GM21576 (cell line): Measurements from ENCODE around the gene PRUNE1.
A peak's percentile ranks its signal among the peaks of the same experiment; 100 is the strongest.

Experiments
- ATAC-seq: cut with Tn5 transposase; IDR thresholded peaks from one replicate; pipeline ENCODE4 v1.9.1; 2021; ENCODE audit warnings: mild to moderate bottlenecking, moderate library complexity; ENCODE audit not compliant: unreplicated experiment

PRUNE1 gene

GRCh38 chr1:151005729-151006319 is 2.4 kb upstream of the PRUNE1 start:
- ATAC-seq, result no peak

- ATAC-seq, result no peak
These were observed 1.8 kb upstream of the PRUNE1 start, which contains the start of gene MINDY1 for GRCh38 chr1:151006327-151007052. MINDY1 (minus strand) TSS chr1:151006902; CDS start chr1:151002617, 4,285 bp downstream.

GRCh38 chr1:151007853-151008243 is 401 bp upstream of the PRUNE1 start:
- no peak for ATAC-seq

GRCh38 chr1:151009206-151009587 is 948 bp downstream of the PRUNE1 start:
- no peak for ATAC-seq

GRCh38 chr1:151009674-151010345 is 1.6 kb downstream of the PRUNE1 start:
- ATAC-seq, result no peak

- ATAC-seq, result no peak
These were observed 2.1 kb downstream of the PRUNE1 start for GRCh38 chr1:151010346-151010726.

- no peak for ATAC-seq
These were observed 3.1 kb downstream of the PRUNE1 start for GRCh38 chr1:151011154-151011850.

GRCh38 chr1:151012684-151013471 is 4.6 kb downstream of the PRUNE1 start:
- ATAC-seq, result no peak

- no peak for ATAC-seq
These were observed 5.3 kb downstream of the PRUNE1 start for GRCh38 chr1:151013518-151013917.

- no peak for ATAC-seq
These were observed 16.4 kb downstream of the PRUNE1 start for GRCh38 chr1:151024540-151025146.

- no peak for ATAC-seq
These were observed 18.2 kb downstream of the PRUNE1 start for GRCh38 chr1:151026460-151026859.

- no peak for ATAC-seq
These were observed 23.9 kb downstream of the PRUNE1 start for GRCh38 chr1:151032164-151032563.

GRCh38 chr1:151035167-151035566 is 26.9 kb downstream of the PRUNE1 start:
- ATAC-seq, result no peak

- ATAC-seq, result no peak
These were observed 28.1 kb downstream of the PRUNE1 start, which contains the start of gene BNIPL for GRCh38 chr1:151036356-151036755. BNIPL (plus strand) TSS chr1:151036586; CDS start chr1:151036726, 140 bp downstream.

- ATAC-seq, result no peak
These were observed 28.8 kb downstream of the PRUNE1 start for GRCh38 chr1:151037032-151037431.

GRCh38 chr1:151039521-151039920 is 31.3 kb downstream of the PRUNE1 start:
- ATAC-seq, result no peak

GRCh38 chr1:151043163-151043562 is 34.9 kb downstream of the PRUNE1 start:
- ATAC-seq, result no peak

GRCh38 chr1:151047591-151047924 is 39.3 kb downstream of the PRUNE1 start, which contains the start of gene C1orf56:
C1orf56 (plus strand) TSS chr1:151047751; CDS start chr1:151047848, 97 bp downstream.
- peak; percentile 48 for ATAC-seq

- ATAC-seq, result peak; percentile 52
These were observed 39.8 kb downstream of the PRUNE1 start for GRCh38 chr1:151047925-151048644.
